Epithelial cell of proximal tubule (primary cell): ENCODE results near the gene ELK4. TPM values are rescaled to one million over a fixed set of nuclear protein-coding genes. Genes with fewer than 3 reads are reported as not detected.
A peak's percentile ranks its signal among the peaks of the same experiment; 100 is the strongest.

ENCODE experiments used
- DNase-seq: peaks from one replicate; pipeline ENCODE4 v3.0.0-alpha.2; 2011; ENCODE audit warnings: low read depth
- H3K4me3 ChIP-seq: 2 replicates; pipeline ENCODE4 v1.5.1; 2011; ENCODE audit warnings: low read depth, mild to moderate bottlenecking, low read length
- CTCF ChIP-seq: conservative IDR thresholded peaks from 2 replicates; pipeline ENCODE4 v1.5.1; 2012; ENCODE audit warnings: low read depth, mild to moderate bottlenecking, low read length
- total RNA-seq: library from RNA; depleted of rRNA; stranded (reverse); fragments of >200 nt; gene quantifications from 2 replicates; pipeline ENCODE4 v1.2.3, GENCODE V29; 2015

The ELK4 gene
- total RNA-seq, 1 donor from 2014 or later = 12.8 TPM

GRCh38 chr1:205592443-205593003 is 39.3 kb downstream of the ELK4 start:
- DNase-seq = no peak
- H3K4me3 ChIP-seq = peak overlapping the region; percentile 63
- TF ChIP-seq CTCF = no peak

- no peak for DNase-seq
- peak; percentile 96 for TF ChIP-seq CTCF
- peak overlapping the region; percentile 63 for H3K4me3 ChIP-seq
Measured at GRCh38 chr1:205591522-205592351, 40.1 kb downstream of the ELK4 start.

- no peak for DNase-seq
- H3K4me3 ChIP-seq = no peak overlapping the region
- TF ChIP-seq CTCF = no peak
Measured at GRCh38 chr1:205590777-205591513, 40.9 kb downstream of the ELK4 start.

- no peak for TF ChIP-seq CTCF
- DNase-seq = no peak
- no peak overlapping the region for H3K4me3 ChIP-seq
Measured at GRCh38 chr1:205590457-205590768, 41.4 kb downstream of the ELK4 start.

GRCh38 chr1:205589618-205590456 is 42.0 kb downstream of the ELK4 start:
- H3K4me3 ChIP-seq = no peak overlapping the region
- no peak for TF ChIP-seq CTCF
- no peak for DNase-seq

GRCh38 chr1:205589046-205589445 is 42.8 kb downstream of the ELK4 start:
- DNase-seq = no peak
- no peak overlapping the region for H3K4me3 ChIP-seq
- TF ChIP-seq CTCF = no peak
